CD4-positive, CD25-positive, alpha-beta regulatory T cell (primary cell): ENCODE results near the gene TICAM2. TPM values are rescaled to one million over a fixed set of nuclear protein-coding genes. Genes with fewer than 3 reads are reported as not detected.

Experiments
- ATAC-seq, 2 donors: fragments of 150-1000 bp; cut with Tn5 transposase; one replicate each; pipeline ENCODE4 v1.10.0; 2021; ENCODE audit warnings: low read depth in 2 of 2, moderate number of reproducible peaks in 2 of 2, moderate library complexity in 1 of 2
- DNase-seq, 3 donors: peaks; one replicate each; pipeline versions ENCODE4 v3.0.0 to v3.0.0-alpha.2; 2012 to 2022; ENCODE audit warnings: mixed read lengths in 1 of 3
- H3K27ac ChIP-seq: one replicate; pipeline ENCODE4 v1.7.0; 2013; ENCODE audit warnings: mild to moderate bottlenecking, low read length; ENCODE audit not compliant: insufficient read depth, poor library complexity, severe bottlenecking
- H3K27me3 ChIP-seq: one replicate; pipeline ENCODE4 v1.7.0; 2013; ENCODE audit warnings: low read length; ENCODE audit not compliant: control insufficient read depth, insufficient read depth
- H3K36me3 ChIP-seq: one replicate; pipeline ENCODE4 v1.7.0; 2013; ENCODE audit warnings: mild to moderate bottlenecking, low read length, moderate library complexity; ENCODE audit not compliant: control insufficient read depth, insufficient read depth
- H3K4me1 ChIP-seq: 2 replicates; pipeline ENCODE4 v1.7.0; 2013; ENCODE audit warnings: mild to moderate bottlenecking, low read length; ENCODE audit not compliant: insufficient read depth, control insufficient read depth, poor library complexity, severe bottlenecking
- H3K4me3 ChIP-seq: one replicate; pipeline ENCODE4 v1.7.0; 2013; ENCODE audit warnings: low read depth, mild to moderate bottlenecking, low read length, moderate library complexity
- H3K9me3 ChIP-seq, 2 experiments: 1 replicate in 1 of 2; 2 replicates in 1 of 2; pipeline ENCODE4 v1.7.0; 2013; ENCODE audit warnings: low read length in 2 of 2, mild to moderate bottlenecking in 1 of 2, moderate library complexity in 1 of 2; ENCODE audit not compliant: control insufficient read depth in 2 of 2
- H3K27ac Mint-ChIP-seq, 3 donors: one replicate each; pipeline ENCODE4 v1.8.0; 2020 to 2022; ENCODE audit warnings: mild to moderate bottlenecking in 3 of 3, mixed read lengths in 3 of 3, moderate library complexity in 2 of 3
- H3K27me3 Mint-ChIP-seq: one replicate; pipeline ENCODE4 v1.8.0; 2022; ENCODE audit warnings: mild to moderate bottlenecking, mixed read lengths
- H3K36me3 Mint-ChIP-seq: one replicate; pipeline ENCODE4 v1.8.0; 2020; ENCODE audit warnings: mixed read lengths
- H3K4me1 Mint-ChIP-seq, 4 donors: one replicate each; pipeline ENCODE4 v1.8.0; 2020 to 2022; ENCODE audit warnings: mixed read lengths in 4 of 4, mild to moderate bottlenecking in 1 of 4
- H3K4me3 Mint-ChIP-seq, 4 donors: one replicate each; pipeline ENCODE4 v1.8.0; 2020 to 2022; ENCODE audit warnings: mild to moderate bottlenecking in 4 of 4, mixed read lengths in 4 of 4, moderate library complexity in 3 of 4
- H3K9me3 Mint-ChIP-seq, 7 donors: one replicate each; pipeline ENCODE4 v1.8.0; 2020 to 2022; ENCODE audit warnings: mixed read lengths in 7 of 7, mild to moderate bottlenecking in 3 of 7, moderate library complexity in 2 of 7
- polyA plus RNA-seq, 4 donors: library from polyadenylated mRNA; unstranded; fragments of 300-500 nt; fragmentation: Illumina TruSeq; gene quantifications; one replicate each; pipeline ENCODE4 v1.2.3, GENCODE V29; 2021
- total RNA-seq: library from RNA; stranded (reverse); gene quantifications from one replicate; pipeline ENCODE4 v1.2.3, GENCODE V29; 2022

The TICAM2 gene
- total and polyA plus RNA-seq, 5 donors from 2014 or later: 0.25 to 0.67 (median 0.29) TPM; not detected in 2

- Histone ChIP-seq H3K4me1 (peaks cover 43% of the 10 kb centered on the region), H3K27me3 (no peaks in the 10 kb centered on the region), H3K9me3 (no peaks in the 10 kb centered on the region), H3K4me3 (peak overlapping the region; percentile 88), H3K27ac (peak overlapping the region; percentile 95), H3K36me3 (peaks cover 15% of the 10 kb centered on the region)
- ATAC-seq: no peak
- Mint-ChIP-seq H3K27ac (no peak overlapping the region), H3K9me3 (no peaks in the 10 kb centered on the region), H3K4me1 (peaks cover 14 to 40% (median 30%) of the 10 kb centered on the region in 4 donors), H3K27me3 (peaks cover 5% of the 10 kb centered on the region), H3K36me3 (peaks cover 6% of the 10 kb centered on the region), H3K4me3 (no peak overlapping the region)
- peak in 1 of 3 donors; percentile 20 for DNase-seq
Measured at GRCh38 chr5:115624994-115625393, 22.7 kb upstream of the TICAM2 start.

GRCh38 chr5:115623658-115624057 lies 21.4 kb upstream of the TICAM2 start:
- H3K27me3 Mint-ChIP-seq: no peaks in the 10 kb centered on the region
- Histone ChIP-seq H3K9me3 (no peaks in the 10 kb centered on the region), H3K36me3 (peaks cover 28% of the 10 kb centered on the region), H3K27me3 (no peaks in the 10 kb centered on the region), H3K4me3 (peak overlapping the region; percentile 88), H3K4me1 (peaks cover 43% of the 10 kb centered on the region), H3K27ac (peak overlapping the region; percentile 2)
- DNase-seq: no peak
- ATAC-seq: no peak
- H3K4me3 Mint-ChIP-seq: no peak overlapping the region
- peaks cover 14 to 41% (median 34%) of the 10 kb centered on the region in 4 donors for H3K4me1 Mint-ChIP-seq
- H3K27ac Mint-ChIP-seq: no peak overlapping the region
- H3K9me3 Mint-ChIP-seq: no peaks in the 10 kb centered on the region
- H3K36me3 Mint-ChIP-seq: peaks cover 14% of the 10 kb centered on the region

GRCh38 chr5:115621365-115621900 lies 19.2 kb upstream of the TICAM2 start:
- Mint-ChIP-seq H3K9me3 (no peaks in the 10 kb centered on the region), H3K36me3 (peaks cover 20% of the 10 kb centered on the region), H3K4me1 (peaks cover 13 to 33% (median 29%) of the 10 kb centered on the region in 4 donors), H3K4me3 (peak overlapping the region in 1 of 4 donors; percentile 4), H3K27ac (peak overlapping the region in 2 of 3 donors; percentile 17 to 36), H3K27me3 (no peaks in the 10 kb centered on the region)
- Histone ChIP-seq H3K27me3 (no peaks in the 10 kb centered on the region), H3K9me3 (no peaks in the 10 kb centered on the region), H3K27ac (no peak overlapping the region), H3K4me1 (peaks cover 36% of the 10 kb centered on the region), H3K4me3 (no peak overlapping the region), H3K36me3 (peaks cover 39% of the 10 kb centered on the region)
- DNase-seq (no peak), ATAC-seq (no peak)

- no peak overlapping the region for H3K27ac ChIP-seq
- ATAC-seq: no peak
- no peak overlapping the region for H3K27ac Mint-ChIP-seq
- no peak for DNase-seq
- peaks cover 17 to 35% (median 21%) of the 10 kb centered on the region in 4 donors for H3K4me1 Mint-ChIP-seq
- H3K36me3 Mint-ChIP-seq: peaks cover 36% of the 10 kb centered on the region
- H3K4me3 ChIP-seq: no peak overlapping the region
- H3K27me3 ChIP-seq: no peaks in the 10 kb centered on the region
- no peaks in the 10 kb centered on the region for H3K9me3 ChIP-seq
- no peaks in the 10 kb centered on the region for H3K9me3 Mint-ChIP-seq
- H3K4me3 Mint-ChIP-seq: no peak overlapping the region
- H3K36me3 ChIP-seq: peaks cover 67% of the 10 kb centered on the region
- H3K4me1 ChIP-seq: no peaks in the 10 kb centered on the region
- H3K27me3 Mint-ChIP-seq: no peaks in the 10 kb centered on the region
Measured at GRCh38 chr5:115616892-115617291, 14.6 kb upstream of the TICAM2 start.

- Histone ChIP-seq H3K4me1 (no peaks in the 10 kb centered on the region), H3K27ac (no peak overlapping the region), H3K27me3 (no peaks in the 10 kb centered on the region), H3K9me3 (no peaks in the 10 kb centered on the region), H3K36me3 (peaks cover 64% of the 10 kb centered on the region), H3K4me3 (no peak overlapping the region)
- Mint-ChIP-seq H3K4me1 (peaks cover 17 to 33% (median 20%) of the 10 kb centered on the region in 4 donors), H3K9me3 (no peaks in the 10 kb centered on the region), H3K4me3 (no peak overlapping the region), H3K27ac (peak overlapping the region in 1 of 3 donors; percentile 71), H3K27me3 (no peaks in the 10 kb centered on the region), H3K36me3 (peaks cover 36% of the 10 kb centered on the region)
- no peak for ATAC-seq
- no peak for DNase-seq
Measured at GRCh38 chr5:115616472-115616871, 14.2 kb upstream of the TICAM2 start.

- Histone ChIP-seq H3K4me1 (no peaks in the 10 kb centered on the region), H3K27ac (no peak overlapping the region), H3K27me3 (no peaks in the 10 kb centered on the region), H3K36me3 (peaks cover 31% of the 10 kb centered on the region), H3K9me3 (no peaks in the 10 kb centered on the region), H3K4me3 (no peak overlapping the region)
- ATAC-seq (no peak), DNase-seq (no peak)
- Mint-ChIP-seq H3K9me3 (no peaks in the 10 kb centered on the region), H3K27me3 (no peaks in the 10 kb centered on the region), H3K4me3 (no peak overlapping the region), H3K36me3 (peaks cover 19% of the 10 kb centered on the region), H3K4me1 (peaks cover 19 to 25% (median 20%) of the 10 kb centered on the region in 4 donors), H3K27ac (peak overlapping the region in 1 of 3 donors; percentile 30)
Measured at GRCh38 chr5:115611873-115612272, 9.6 kb upstream of the TICAM2 start.

- peaks cover 12% of the 10 kb centered on the region for H3K36me3 Mint-ChIP-seq
- H3K9me3 Mint-ChIP-seq: peaks cover 0 to 2% (median 0%) of the 10 kb centered on the region in 7 donors
- Histone ChIP-seq H3K27ac (no peak overlapping the region), H3K27me3 (no peaks in the 10 kb centered on the region), H3K4me3 (no peak overlapping the region), H3K36me3 (no peaks in the 10 kb centered on the region), H3K9me3 (no peaks in the 10 kb centered on the region), H3K4me1 (no peaks in the 10 kb centered on the region)
- no peaks in the 10 kb centered on the region for H3K27me3 Mint-ChIP-seq
- H3K27ac Mint-ChIP-seq: no peak overlapping the region
- ATAC-seq (no peak), DNase-seq (no peak)
- no peak overlapping the region for H3K4me3 Mint-ChIP-seq
- peaks cover 14 to 31% (median 30%) of the 10 kb centered on the region in 4 donors for H3K4me1 Mint-ChIP-seq
Measured at GRCh38 chr5:115607935-115608334, 5.7 kb upstream of the TICAM2 start.

- H3K4me3 ChIP-seq: no peak overlapping the region
- peaks cover 13% of the 10 kb centered on the region for H3K4me1 ChIP-seq
- H3K9me3 ChIP-seq: no peaks in the 10 kb centered on the region
- no peak for ATAC-seq
- no peaks in the 10 kb centered on the region for H3K36me3 ChIP-seq
- H3K27me3 ChIP-seq: no peaks in the 10 kb centered on the region
- Mint-ChIP-seq H3K36me3 (peaks cover 12% of the 10 kb centered on the region), H3K27me3 (no peaks in the 10 kb centered on the region), H3K4me1 (peaks cover 19 to 32% (median 31%) of the 10 kb centered on the region in 4 donors), H3K4me3 (no peak overlapping the region), H3K9me3 (peaks cover 0 to 2% (median 0%) of the 10 kb centered on the region in 7 donors), H3K27ac (no peak overlapping the region)
- DNase-seq: no peak
- no peak overlapping the region for H3K27ac ChIP-seq
Measured at GRCh38 chr5:115605436-115605835, 3.2 kb upstream of the TICAM2 start.
